RCC 7860 (cell line): ENCODE data around the gene PSMD2.
"Not testable (repeated sequence)": the region's sequence is repeated elsewhere in the genome, so short reads cannot be mapped to it uniquely, and the experiment has no call there.

Source experiments
- DNase-seq: peaks from one replicate; pipeline ENCODE4 v3.0.0-alpha.2; 2015; ENCODE audit warnings: low spot score
- FAIRE-seq: peaks from 2 replicates; lab custom pipeline; 2012; peaks lifted over from hg19 to GRCh38; lab: Jason Lieb, UNC

Gene PSMD2

DNA sequence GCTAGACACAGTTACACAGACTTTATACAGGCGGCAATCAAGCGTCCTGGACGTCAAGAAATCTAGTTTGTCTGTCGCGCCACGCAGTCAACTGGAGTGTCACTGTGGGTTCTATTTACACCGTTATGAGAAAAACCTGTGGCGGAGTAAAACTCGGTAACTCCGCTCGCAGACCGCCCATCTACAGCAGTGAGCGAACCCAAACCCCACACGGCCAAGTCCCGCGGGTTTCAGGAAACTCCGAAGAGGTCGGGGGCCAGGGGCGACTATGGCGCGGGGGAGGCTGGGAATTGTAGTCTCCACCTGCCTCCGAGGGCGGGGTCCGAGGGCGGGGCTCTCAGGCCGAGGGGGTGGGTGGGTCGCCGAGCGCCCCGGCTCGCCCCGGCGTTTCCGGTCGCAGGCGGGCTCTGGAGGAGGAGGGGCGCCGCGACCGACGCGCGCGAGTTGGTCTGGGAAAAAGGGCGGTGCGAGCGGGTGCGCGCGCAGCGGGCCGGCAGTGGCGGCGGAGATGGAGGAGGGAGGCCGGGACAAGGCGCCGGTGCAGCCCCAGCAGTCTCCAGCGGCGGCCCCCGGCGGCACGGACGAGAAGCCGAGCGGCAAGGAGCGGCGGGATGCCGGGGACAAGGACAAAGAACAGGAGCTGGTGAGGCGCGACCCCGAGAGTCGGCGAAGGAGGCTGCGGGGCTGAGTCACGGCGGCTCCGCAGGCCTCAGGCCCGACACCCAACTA lies at the start of gene PSMD2:
Gene PSMD2 (plus strand): TSS at position 483 of the 729 bp plus-strand sequence. CDS start 26 bp downstream, at position 509.
- no peak for FAIRE-seq
- DNase-seq = peak; percentile 85

DNA sequence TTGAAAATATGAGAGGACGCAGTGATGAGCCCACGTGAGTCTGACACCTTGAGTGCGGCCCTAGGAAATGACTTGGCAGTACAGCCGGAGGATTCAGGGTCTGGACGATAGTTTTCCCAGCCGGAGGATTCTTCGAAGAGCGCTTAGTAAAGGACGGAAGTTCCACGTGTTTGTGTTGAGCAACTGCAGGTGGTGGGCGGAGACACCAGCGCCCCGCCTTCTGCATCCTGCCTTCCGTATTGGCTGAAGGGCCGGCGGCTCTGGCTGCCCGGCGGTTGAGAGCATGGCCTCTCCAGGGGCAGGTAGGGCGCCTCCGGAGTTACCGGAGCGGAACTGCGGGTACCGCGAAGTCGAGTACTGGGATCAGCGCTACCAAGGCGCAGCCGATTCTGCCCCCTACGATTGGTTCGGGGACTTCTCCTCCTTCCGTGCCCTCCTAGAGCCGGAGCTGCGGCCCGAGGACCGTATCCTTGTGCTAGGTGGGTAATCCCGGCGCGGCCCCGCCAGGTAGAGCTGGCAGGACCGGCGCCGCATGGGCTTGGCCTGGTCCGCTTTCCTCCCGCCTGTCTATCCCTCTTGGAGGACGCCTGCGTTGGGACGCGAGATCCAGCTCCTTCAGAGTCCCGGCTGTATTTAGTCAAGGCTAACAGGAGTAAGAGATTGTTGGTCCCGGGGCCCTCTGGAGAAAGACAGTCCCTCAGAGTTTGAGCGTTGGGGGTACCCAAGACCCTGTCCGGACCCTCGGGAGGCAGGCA lies 49.5 kb upstream of the PSMD2 start, which contains the start of gene EEF1AKMT4:
Gene EEF1AKMT4 (plus strand): TSS at position 261 of the 755 bp plus-strand sequence. CDS start 23 bp downstream, at position 284.
- FAIRE-seq (peak; percentile 80), DNase-seq (peak; percentile 98)

DNA sequence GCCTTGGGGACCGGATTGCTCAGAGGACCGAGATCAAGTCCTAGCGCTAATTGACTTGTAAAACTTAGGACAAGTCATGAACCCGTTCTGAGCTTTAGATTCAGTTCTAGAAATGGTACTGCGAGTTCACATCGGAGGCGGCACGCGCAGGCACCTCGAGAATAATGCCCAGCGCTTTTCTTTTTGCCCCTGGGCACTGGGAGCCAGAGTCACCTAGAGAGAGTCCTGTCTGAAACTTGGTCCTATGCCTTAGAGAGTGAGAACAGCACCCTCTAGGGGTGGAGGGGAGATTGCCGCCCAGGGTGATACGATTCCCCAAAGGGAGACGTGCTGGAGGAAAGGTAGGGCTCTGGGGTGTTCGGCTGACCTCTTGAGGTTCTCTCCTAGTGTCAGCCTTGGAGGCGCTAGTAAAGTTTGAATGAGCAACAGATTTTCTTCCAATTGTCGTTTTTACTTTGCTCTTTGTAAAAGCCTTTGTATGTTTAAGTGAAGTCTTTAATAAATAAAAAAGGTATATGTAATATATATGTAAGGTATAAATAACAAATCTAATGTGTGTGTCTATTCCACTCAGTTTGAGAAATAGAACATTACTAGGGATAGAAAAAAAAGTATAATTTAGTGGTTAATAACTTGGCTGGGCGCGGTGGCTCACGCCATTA lies 48.7 kb upstream of the PSMD2 start:
- peak; percentile 86 for DNase-seq
- peak; percentile 57 for FAIRE-seq

DNA sequence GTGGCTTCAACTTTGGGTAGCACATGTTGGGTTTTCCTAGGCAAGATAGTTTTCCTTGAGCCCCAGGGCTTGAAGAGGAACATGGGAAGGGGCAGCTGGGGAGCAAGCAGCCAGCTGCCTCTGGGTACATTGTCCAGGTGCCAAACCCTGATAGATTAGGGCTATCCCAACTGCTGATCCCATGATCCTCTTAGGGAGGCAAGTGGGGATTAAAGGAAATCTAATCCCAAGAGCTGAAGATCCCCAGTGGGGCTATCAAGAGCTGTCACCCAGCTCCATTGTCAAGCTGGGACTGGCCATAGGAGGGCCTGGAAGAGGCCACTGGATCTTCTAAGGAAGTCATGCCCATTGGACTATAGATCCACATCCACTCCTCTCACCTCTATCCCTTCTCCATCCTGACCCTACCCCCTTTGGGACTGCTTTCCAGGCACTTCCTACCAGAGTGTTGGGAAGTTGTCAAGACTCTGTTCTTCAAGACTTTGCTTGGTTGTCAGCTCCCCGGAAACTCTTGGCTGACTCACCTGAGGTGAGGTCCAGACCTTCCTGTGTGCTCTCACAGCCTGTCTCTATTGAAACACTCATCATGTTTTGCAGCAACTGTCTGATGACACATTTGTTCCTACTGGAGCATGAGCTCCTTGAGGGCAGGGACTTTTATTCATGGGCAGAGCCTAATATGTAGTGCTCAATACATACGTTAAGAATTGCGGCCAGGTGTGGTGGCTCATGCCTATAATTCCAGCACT lies 43.6 kb upstream of the PSMD2 start:
- FAIRE-seq (no peak), DNase-seq (peak; percentile 41)

DNA sequence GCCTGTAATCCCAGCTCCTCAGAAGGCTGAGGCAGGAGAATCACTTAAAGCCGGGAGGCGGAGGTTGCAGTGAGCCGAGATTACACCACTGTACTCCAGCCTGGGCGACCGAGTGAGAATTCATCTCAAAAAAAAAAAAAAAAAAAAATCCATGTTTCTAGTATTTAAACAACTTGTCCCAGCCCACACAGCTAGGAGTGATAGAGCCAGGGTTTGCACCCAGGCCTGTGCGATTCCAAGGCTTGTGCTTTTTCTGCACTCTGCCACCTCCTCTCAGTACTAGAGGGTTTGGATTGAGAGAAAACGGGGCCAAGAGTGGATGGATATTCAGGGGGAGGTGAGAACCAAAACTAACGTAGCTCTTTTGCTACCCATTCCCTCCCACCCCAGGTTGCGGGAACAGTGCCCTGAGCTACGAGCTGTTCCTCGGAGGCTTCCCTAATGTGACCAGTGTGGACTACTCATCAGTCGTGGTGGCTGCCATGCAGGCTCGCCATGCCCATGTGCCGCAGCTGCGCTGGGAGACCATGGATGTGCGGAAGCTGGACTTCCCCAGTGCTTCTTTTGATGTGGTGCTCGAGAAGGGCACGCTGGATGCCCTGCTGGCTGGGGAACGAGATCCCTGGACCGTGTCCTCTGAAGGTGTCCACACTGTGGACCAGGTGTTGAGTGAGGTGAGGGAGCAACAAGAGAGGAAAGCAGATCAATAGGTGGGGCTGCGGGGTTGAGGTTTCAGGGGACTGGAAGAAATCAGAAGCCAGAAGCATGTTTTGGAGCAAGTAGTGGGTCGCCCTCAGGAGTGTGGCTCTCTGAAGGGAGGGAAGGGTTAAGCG lies 41.7 kb upstream of the PSMD2 start:
- DNase-seq (no peak), FAIRE-seq (no peak)

DNA sequence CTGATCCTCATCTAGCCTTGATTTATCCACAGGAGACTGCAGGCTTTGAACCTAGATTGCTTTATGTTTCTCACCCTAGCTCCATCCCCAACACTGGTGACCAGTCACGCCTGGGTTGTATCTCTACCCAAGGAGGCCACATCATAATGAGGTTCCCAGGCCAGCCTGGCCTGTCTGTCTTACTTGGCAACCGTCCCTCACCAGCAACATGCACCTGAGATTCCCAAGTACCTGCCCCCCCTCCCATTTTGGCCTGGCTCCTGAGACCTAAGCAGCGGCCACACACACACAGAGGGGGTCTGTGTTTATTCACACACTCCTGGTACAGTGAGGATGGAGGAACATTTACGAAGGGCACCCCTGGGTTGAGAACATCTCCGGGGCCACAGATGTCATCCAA lies 40.1 kb upstream of the PSMD2 start:
- DNase-seq (no peak), FAIRE-seq (no peak)

DNA sequence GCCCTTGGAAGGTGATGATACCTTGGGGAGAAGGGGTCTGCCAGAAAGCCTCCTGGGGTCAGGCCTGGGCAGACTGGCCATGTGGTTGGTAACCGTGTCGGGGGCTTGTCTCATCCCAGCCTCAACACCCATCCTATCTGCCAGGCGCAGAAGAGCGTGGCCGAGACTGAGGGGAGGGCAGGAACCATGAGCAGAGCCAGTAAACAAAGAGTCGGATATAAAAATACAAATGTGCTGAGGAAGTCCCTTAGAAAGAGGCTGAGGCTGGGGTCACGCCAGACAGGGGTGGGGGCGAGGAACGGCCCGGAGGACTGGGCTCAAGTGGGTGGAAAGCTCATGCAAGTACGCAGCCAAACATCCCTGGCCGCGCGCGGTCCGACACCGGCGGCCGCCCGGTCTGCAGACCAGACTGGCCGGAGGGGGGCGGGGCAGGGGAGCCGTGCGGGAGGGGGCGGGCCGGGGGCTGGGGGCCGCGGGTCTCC lies 39.6 kb upstream of the PSMD2 start:
- FAIRE-seq (no peak), DNase-seq (no peak)

DNA sequence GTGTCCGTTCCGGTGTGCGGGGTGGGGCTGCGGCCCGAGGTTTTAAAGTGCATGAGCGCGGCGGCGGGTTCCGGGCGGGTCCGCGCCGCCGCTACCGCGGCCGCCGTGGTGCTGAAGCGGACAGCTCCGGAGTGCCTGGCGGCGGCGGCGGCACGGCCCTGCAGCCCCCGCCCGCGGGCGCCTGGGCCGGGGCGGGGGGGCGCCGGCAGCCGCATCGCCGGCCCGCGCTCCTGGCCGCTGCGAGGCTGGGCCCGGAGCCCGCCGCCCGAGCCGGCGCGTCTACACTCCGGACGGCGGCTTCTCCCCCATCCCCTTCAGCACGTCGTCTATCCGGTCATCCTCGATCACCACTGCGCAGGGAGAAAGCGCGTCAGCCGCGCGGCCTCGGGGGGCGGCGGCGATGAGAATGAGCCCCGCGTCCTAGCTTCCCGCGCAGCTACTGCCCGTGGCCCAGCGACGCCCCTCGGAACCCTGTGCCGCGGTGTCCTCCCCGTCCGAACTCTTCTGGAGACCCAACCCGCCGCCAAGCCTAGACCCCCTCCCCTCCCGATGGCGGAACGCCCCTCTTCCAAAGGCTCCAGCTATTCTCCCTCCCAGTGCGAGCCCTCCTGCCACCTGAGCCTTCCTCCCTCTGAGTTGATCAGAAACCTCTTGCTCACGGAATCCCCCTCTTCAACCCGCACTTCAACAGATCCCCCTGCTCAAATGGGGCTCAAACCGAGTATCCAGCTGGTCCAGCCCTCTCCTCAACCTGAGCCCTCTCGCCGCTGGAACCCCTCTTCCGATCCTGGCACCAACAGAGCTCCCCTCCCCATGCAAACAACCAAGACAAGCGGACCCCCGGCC lies 38.9 kb upstream of the PSMD2 start:
- FAIRE-seq = no peak
- no peak for DNase-seq

DNA sequence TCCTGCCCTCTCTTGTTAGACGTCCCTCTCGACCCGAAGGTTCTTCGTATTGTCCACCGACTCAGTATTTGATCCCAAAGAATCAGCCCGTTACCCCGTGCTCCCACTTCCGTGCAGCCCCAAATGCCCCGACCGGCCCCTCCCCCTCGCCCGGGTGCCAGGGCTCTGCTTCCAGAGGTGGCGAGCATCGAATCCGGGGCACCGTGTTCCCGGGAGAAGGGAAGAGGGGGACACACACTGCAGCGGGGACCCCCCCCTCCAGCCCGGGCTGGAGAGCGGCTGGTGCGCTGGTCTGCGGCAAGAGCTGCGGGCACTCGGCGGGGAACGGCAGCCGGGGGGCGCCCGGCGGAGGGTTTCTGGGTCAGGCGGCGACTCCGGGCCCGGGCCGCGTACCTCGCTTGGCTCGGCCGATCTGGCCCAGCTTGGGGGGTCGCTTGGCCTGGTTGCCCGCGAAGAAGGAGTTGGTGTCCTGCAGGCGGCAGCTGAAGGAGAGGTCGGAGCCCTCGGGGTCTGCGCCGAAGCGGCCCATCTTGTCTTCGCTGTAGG lies 38.2 kb upstream of the PSMD2 start:
- FAIRE-seq (no peak), DNase-seq (no peak)

DNA sequence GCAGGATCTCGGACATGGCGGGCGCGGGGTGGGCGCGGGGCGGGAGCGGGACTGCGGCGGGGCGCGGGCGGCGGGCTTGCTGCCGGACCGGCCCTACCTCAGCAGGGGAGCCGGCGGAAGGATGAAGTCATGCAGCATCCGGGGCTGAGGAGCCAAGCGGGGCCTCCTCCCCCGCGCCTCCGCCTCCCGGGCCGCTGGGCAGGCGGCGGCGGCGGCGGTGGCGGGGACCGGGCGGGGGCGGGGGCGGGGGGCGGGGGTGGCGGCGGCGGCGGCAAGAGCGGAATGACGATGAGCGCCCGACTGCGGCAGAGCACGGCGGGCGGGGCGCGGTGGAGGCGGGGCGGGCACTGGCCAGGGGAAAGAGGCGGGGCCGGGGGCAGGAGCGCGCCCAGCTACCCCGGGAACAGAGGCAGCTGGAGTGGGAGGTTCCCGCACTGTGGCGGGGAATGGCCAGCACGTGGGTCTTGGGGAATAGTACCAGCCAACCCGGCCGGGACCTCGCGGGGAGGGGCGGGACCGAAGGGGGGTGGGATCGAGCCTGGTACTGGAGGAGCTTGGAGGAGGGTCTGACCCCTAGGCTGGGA lies 37.7 kb upstream of the PSMD2 start, which contains the start of gene CAMK2N2:
Gene CAMK2N2 (minus strand): TSS at position 284 of the 584 bp plus-strand sequence. CDS start 268 bp downstream, at position 16.
- DNase-seq = peak; percentile 53

DNA sequence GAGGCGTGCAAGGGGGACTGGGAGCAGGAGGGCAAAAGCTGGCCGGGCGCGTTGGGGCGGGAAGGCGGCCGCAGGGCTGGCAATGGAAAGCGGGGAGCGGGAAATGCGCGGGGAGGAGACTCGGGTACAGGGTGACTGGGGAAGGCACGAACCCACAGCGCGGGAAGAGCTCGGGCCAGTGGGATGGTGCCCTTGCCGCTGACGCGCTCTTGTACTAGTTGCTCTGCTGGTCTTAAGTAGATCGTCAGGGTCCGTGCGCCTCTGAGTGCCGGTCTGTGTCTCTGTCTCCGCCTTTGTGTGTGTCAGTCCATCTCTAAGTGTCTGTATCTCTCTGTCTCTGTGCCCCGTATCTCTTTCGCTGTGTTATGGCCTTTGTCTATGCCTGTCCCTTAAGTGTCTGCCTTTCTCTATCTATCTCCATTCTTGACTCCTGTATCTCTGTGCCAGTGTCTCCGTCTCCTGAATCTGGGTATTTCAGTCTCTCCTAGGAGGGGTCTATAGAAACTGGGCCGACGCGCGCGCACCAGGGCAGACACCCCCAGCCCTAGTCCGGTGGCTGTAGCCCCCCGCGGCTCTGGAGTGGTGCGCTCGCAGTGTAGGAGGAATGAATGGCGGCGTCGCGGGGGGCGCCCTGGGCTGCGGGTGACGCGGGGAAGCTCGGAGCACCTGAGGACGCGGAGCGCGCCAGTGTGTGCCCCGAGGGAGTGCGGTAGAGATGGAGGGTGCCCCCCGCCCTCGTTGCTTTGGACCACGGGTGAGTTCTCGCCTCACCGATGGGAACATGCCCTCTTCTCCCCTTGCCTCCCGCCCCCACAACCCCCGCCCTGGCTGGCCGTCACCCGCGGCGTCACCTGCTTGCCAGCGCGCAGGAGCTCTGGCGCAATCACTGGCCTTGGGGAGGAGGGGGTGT lies 36.9 kb upstream of the PSMD2 start:
- no peak for DNase-seq
- FAIRE-seq = no peak

More for the DNA sequence above, 37.7 kb upstream of the PSMD2 start, which contains the start of gene CAMK2N2:
- FAIRE-seq = no peak

DNA sequence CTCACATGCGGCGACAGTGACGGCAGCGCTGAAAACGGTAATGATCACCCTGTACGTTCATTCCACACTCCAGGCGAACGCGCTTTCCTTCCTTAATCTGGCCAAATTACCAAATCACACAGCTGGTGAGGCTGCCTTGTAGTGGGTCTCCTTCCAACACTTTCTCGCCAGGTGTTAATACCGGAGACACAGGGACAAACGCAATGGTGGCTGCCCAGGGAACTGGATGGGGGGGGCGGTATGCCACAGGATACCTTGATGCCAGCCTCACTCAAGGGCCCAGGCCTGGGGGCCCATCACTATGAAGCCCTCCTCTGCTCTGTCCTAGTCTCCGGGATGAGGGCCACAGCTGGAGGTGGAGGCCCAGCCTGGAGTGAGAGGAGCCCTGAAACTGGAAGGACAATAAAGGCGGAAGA lies 36.3 kb upstream of the PSMD2 start:
- FAIRE-seq = no peak
- DNase-seq = no peak

DNA sequence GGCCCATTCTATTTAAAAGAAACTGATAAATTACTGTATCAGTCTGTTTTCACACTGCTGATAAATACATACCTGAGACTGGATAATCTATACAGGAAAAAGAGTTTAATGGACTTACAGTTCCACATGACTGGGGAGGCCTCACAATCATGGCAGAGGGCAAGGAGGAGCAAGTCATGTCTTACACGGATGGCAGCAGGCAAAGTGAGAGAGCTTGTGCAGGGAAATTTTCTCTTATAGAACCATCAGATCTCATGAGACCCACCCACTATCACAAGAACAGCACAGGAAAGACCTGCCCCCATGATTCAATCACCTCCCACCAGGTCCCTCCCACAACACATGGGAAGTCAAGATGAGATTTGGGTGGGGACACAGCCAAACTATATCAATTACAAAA lies 31.8 kb upstream of the PSMD2 start:
- not testable (repeated sequence) for FAIRE-seq, DNase-seq

DNA sequence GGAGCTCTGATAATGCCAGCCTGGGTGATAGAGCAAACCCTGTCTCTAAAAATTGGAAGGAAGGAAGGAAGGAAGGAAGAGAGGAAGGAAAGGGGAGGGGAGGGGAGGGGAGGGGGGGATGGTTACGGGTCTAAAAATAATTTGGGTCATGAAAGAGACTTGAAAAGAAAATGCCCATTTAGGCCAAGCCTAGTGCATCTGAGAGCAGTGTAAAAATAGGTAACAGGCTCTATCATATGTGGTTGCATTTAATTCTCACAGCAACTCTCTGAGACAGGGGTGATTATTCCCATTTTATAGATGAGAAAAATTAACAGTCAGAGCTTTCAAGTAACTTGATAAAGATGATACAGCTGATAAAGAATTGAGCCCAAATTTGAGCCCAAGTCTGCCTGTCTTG lies 26.8 kb upstream of the PSMD2 start:
- FAIRE-seq (no peak), DNase-seq (no peak)

DNA sequence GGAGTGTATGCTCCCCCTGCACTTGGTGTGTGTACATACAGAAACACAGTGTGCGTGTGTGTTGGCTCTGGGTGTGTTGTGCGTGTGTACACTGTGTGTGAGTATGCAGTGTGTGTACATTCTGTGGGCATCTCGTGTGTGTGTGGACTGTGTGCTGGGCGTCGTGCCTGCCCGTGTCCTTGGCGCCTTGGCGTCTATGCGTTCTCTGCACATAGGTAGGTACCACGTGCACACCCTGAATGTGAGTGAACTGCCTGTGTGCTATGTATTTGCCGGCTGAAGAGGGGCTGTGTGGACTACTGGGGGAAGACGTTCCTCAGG lies 23.7 kb upstream of the PSMD2 start:
- FAIRE-seq = no peak
- no peak for DNase-seq

DNA sequence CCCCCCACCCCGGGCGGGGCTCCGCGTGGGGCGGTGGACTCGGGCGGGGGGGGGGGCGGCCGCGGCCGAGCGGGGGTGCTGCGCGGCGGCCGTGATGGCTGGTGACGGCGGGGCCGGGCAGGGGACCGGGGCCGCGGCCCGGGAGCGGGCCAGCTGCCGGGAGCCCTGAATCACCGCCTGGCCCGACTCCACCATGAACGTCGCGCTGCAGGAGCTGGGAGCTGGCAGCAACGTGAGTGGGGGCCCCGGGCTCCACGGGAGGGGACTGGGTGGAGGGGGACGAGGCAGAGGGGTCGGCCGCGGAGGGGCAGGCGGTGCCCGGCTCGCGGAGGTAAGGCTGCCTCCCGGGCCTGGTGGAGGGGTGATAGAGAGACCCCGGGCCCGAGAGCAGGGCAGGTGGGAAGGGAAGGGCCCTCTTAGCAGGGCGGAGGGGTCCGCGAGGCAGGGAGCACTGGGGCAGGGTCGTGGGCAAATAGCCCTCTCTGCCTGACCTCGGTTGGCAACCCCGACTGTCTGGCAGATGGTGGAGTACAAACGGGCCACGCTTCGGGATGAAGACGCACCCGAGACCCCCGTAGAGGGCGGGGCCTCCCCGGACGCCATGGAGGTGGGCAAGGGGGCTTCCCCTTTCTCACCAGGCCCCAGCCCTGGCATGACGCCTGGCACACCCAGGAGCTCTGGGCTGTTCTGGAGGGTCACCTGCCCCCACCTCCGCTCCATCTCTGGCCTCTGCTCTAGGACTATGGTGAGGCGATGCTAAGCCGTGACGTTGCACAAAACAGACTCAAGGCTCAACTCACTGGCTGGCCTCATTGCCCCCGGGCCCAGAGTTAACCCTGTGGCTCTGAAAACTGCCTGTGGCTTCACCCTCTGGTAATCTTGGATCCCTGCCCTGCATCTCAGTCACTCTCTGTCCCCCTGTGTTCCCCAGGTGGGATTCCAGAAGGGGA lies 22.8 kb upstream of the PSMD2 start, which contains the start of gene ECE2:
Gene ECE2 (plus strand): TSS at position 62 of the 950 bp plus-strand sequence. CDS start 132 bp downstream, at position 194.
- no peak for FAIRE-seq
- DNase-seq = no peak
